ENCODE measurements around the gene PRMT7.

Gene PRMT7

GRCh38 chr16:68372381-68372720, 61.5 kb downstream of the PRMT7 start:
- Histone ChIP-seq H3K4me1 (ENCODE audit: insufficient read depth, low read length) (no peaks in the 10 kb centered on the region; the same call in 1 of the 2 replicates), H3K9ac (ENCODE audit: low read depth, low read length) (no peak overlapping the region), H3K9me3 (ENCODE audit: control insufficient read depth, insufficient read depth, low read length) (no peaks in the 10 kb centered on the region), H3K36me3 (ENCODE audit: insufficient read depth, low read length) (no peaks in the 10 kb centered on the region)

DNA sequence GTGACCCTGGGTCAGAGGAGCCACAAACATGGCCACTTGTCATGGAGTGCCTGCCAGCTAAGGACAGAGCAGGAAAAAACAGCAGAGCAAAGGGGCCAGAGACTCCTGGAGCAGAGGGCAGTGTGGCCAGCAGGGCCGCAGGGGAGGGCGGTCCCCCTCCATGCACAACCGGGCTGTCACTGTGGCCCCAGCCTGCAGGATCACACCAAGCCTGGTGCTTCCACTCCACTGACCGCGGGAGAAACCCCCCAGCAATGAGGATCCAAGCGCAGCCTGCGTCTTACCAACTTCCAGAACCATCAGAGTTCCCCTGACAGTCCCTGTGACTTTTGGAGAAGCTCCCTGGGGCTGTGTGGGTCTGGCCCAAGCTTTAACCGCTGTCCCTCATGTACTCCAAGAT, 62.0 kb downstream of the PRMT7 start:
- Histone ChIP-seq H3K9ac (ENCODE audit: low read depth, low read length) (no peak overlapping the region), H3K36me3 (ENCODE audit: insufficient read depth, low read length) (no peaks in the 10 kb centered on the region), H3K4me1 (ENCODE audit: insufficient read depth, low read length) (no peaks in the 10 kb centered on the region; the same call in 1 of the 2 replicates), H3K9me3 (ENCODE audit: control insufficient read depth, insufficient read depth, low read length) (no peaks in the 10 kb centered on the region)

- Histone ChIP-seq H3K9me3 (ENCODE audit: control insufficient read depth, insufficient read depth, low read length) (no peaks in the 10 kb centered on the region), H3K9ac (ENCODE audit: low read depth, low read length) (no peak overlapping the region), H3K36me3 (ENCODE audit: insufficient read depth, low read length) (no peaks in the 10 kb centered on the region), H3K4me1 (ENCODE audit: insufficient read depth, low read length) (no peaks in the 10 kb centered on the region; the same call in 1 of the 2 replicates)
These were observed 62.9 kb downstream of the PRMT7 start for GRCh38 chr16:68373528-68374245.

DNA sequence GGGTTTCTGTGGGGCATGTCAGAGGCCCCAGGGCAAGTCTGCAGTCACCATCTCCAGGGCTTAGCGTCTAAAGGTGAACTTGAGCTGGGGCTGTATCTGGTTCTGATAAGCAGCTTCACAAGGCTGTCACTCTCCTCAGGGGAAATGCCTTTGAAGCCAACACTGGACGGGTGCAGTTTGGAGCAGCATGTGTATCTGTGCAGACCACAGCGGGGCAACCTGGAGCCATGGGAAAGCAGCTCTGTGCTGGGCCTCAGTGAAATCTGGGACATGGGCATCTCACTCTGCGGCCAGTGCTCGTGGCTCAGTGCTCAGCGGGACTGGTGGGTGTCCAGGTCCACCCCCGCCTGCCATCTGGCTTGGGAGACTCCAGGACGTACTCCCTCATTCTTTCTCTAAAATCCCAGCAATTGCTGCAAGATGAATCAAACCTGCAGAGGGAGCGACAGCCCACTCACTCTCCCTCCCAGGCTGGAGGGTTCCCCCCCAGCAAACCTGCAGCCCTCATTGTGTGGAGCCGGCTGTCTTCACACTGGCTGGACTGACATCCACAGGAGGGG, 63.5 kb downstream of the PRMT7 start:
- H3K36me3 ChIP-seq (ENCODE audit: insufficient read depth, low read length), result no peaks in the 10 kb centered on the region
- H3K9ac ChIP-seq (ENCODE audit: low read depth, low read length), result no peak overlapping the region
- H3K4me1 ChIP-seq (ENCODE audit: insufficient read depth, low read length), result no peaks in the 10 kb centered on the region; the same call in 1 of the 2 replicates
- no peaks in the 10 kb centered on the region for H3K9me3 ChIP-seq (ENCODE audit: control insufficient read depth, insufficient read depth, low read length)

GRCh38 chr16:68374961-68375660, 64.3 kb downstream of the PRMT7 start:
- no peaks in the 10 kb centered on the region for H3K9me3 ChIP-seq (ENCODE audit: control insufficient read depth, insufficient read depth, low read length)
- H3K36me3 ChIP-seq (ENCODE audit: insufficient read depth, low read length), result no peaks in the 10 kb centered on the region
- no peaks in the 10 kb centered on the region for H3K4me1 ChIP-seq (ENCODE audit: insufficient read depth, low read length)
- H3K9ac ChIP-seq (ENCODE audit: low read depth, low read length), result no peak overlapping the region

DNA sequence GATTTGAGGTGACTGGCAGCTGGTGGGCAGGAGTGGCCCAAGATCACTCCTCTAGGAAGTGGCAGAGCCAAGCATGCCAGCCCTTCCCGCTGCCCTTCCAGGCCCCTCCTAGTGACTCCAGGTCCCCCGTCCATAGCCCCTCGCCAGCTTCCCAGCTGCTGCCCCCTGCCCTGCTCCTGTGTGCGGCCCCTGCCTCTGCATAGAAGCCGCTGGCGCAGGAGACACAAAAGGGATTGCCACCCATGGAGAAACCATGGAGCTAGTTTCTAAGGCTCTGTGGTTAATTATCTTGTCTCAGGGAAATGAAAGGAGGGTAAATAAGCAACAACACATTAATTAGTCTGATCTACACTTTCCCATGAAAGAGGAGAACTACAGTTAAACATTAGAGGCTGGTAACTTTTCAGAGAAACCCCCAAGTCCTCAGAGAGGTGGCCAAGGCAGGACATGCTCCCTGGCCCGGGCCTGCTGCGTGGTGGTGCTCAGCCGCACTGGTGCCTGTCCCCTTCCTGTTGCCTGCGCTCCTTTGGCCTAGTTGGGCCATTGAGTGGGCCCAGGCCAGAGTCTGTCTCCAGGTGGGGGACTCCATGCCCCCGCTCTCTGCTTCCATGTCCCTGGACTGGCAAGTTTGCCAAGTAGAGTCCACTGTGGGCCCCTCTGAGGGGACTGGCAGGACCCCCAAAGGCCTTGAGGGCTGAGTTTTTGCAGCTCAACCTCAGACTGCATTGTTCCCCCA, 65.2 kb downstream of the PRMT7 start:
- no peaks in the 10 kb centered on the region for H3K9me3 ChIP-seq (ENCODE audit: control insufficient read depth, insufficient read depth, low read length)
- no peaks in the 10 kb centered on the region for H3K4me1 ChIP-seq (ENCODE audit: insufficient read depth, low read length)
- no peak overlapping the region for H3K9ac ChIP-seq (ENCODE audit: low read depth, low read length)
- H3K36me3 ChIP-seq (ENCODE audit: insufficient read depth, low read length), result no peaks in the 10 kb centered on the region

GRCh38 chr16:68376590-68376989, 65.8 kb downstream of the PRMT7 start:
- Histone ChIP-seq H3K4me1 (ENCODE audit: insufficient read depth, low read length) (no peaks in the 10 kb centered on the region), H3K36me3 (ENCODE audit: insufficient read depth, low read length) (no peaks in the 10 kb centered on the region), H3K9me3 (ENCODE audit: control insufficient read depth, insufficient read depth, low read length) (no peaks in the 10 kb centered on the region), H3K9ac (ENCODE audit: low read depth, low read length) (no peak overlapping the region)

DNA sequence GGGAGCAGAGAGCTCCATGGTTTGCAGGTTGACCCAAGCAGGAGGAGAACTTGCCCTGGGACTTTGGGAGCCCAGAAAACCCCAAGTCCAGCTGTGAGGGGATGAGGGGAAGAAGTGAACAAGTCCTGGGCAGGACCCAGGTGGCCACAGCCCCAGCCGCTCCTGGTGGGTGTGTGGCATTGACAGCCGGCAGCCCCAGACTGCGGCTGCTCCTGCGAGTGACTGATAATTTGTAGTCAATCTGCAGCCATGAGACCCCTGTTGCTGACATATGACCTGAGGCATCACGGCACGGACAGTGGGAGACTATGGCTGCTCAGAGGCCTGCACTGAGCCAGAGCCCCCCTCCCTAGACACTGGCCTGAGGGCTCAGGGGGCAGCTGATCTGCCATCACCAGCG, 66.4 kb downstream of the PRMT7 start:
- H3K4me1 ChIP-seq (ENCODE audit: insufficient read depth, low read length), result no peaks in the 10 kb centered on the region
- no peak overlapping the region for H3K9ac ChIP-seq (ENCODE audit: low read depth, low read length)
- H3K9me3 ChIP-seq (ENCODE audit: control insufficient read depth, insufficient read depth, low read length), result no peaks in the 10 kb centered on the region

DNA sequence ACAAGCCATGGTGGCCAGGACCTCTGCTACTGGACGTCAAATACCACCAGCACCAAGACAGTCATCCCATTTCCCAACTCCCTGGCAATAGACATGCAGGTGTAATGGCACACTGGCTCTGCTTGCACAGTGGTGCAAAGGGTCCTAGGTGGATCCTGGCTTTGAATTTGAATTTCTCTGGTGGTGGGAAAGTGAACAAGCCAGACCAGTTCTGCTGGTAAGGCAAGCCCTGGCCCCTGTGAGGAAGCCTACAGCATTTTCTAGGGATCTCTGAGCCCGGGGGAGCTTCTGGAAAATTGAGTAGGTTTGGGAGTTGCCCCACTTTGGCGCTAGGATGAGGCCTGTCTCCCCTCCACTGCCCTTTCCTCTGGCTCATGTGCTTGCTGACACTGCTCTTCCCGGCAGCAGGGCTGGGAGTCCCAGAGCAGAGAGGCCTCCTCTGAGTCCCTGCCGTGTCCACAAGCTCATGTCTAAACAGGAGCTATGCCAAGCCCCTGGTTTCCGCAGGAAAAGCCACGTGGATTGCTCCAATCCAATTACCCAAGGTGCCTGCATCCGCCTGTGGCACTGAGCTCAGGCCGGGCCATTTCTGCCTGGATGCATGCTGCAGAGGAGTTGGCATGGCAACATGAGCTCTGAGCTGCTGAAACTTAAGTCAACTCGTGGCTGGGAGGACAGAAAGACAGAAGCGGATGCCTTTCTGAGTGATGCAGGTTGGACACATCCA, 67.0 kb downstream of the PRMT7 start:
- Histone ChIP-seq H3K36me3 (ENCODE audit: insufficient read depth, low read length) (no peaks in the 10 kb centered on the region), H3K9ac (ENCODE audit: low read depth, low read length) (no peak overlapping the region), H3K9me3 (ENCODE audit: control insufficient read depth, insufficient read depth, low read length) (no peaks in the 10 kb centered on the region), H3K4me1 (ENCODE audit: insufficient read depth, low read length) (no peaks in the 10 kb centered on the region)

More for the DNA sequence above, 66.4 kb downstream of the PRMT7 start:
- no peaks in the 10 kb centered on the region for H3K36me3 ChIP-seq (ENCODE audit: insufficient read depth, low read length)

- no peaks in the 10 kb centered on the region for H3K9me3 ChIP-seq (ENCODE audit: control insufficient read depth, insufficient read depth, low read length)
- no peaks in the 10 kb centered on the region for H3K4me1 ChIP-seq (ENCODE audit: insufficient read depth, low read length)
- H3K9ac ChIP-seq (ENCODE audit: low read depth, low read length), result no peak overlapping the region
- H3K36me3 ChIP-seq (ENCODE audit: insufficient read depth, low read length), result no peaks in the 10 kb centered on the region
These were observed 67.9 kb downstream of the PRMT7 start for GRCh38 chr16:68378436-68379415.

GRCh38 chr16:68379472-68380347, 68.9 kb downstream of the PRMT7 start:
- Histone ChIP-seq H3K4me1 (ENCODE audit: insufficient read depth, low read length) (peaks cover 6% of the 10 kb centered on the region; the same call in 1 of the 2 replicates), H3K36me3 (ENCODE audit: insufficient read depth, low read length) (no peaks in the 10 kb centered on the region), H3K9ac (ENCODE audit: low read depth, low read length) (no peak overlapping the region), H3K9me3 (ENCODE audit: control insufficient read depth, insufficient read depth, low read length) (no peaks in the 10 kb centered on the region)

DNA sequence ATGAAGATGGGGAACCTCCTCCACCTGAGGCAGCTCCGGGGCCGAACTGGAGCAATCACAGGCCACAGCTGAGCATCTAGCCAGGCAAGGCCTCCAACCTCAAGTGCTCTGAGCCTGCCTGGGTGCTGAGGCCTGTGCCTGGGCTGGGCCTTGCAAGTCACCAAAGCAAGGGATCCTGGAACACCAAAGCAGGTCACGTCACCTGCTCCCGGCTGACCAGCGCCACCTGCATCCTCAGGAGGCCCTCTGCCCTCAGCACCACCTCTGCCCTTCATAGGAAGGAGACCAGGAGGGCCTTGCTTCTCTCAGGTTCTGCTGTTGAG, 69.5 kb downstream of the PRMT7 start:
- no peaks in the 10 kb centered on the region for H3K9me3 ChIP-seq (ENCODE audit: control insufficient read depth, insufficient read depth, low read length)
- H3K4me1 ChIP-seq (ENCODE audit: insufficient read depth, low read length), result peaks cover 12% of the 10 kb centered on the region; the same call in 1 of the 2 replicates
- no peak overlapping the region for H3K9ac ChIP-seq (ENCODE audit: low read depth, low read length)
- no peaks in the 10 kb centered on the region for H3K36me3 ChIP-seq (ENCODE audit: insufficient read depth, low read length)
